Measurements from ENCODE around the gene IQGAP3. TPM values are rescaled to one million over a fixed set of nuclear protein-coding genes. Genes with fewer than 3 reads are reported as not detected.

IQGAP3 gene
- polyA plus RNA-seq, 1 of the 3 experiments (the other 2 are of a cell fraction) = 15.6 TPM

DNA sequence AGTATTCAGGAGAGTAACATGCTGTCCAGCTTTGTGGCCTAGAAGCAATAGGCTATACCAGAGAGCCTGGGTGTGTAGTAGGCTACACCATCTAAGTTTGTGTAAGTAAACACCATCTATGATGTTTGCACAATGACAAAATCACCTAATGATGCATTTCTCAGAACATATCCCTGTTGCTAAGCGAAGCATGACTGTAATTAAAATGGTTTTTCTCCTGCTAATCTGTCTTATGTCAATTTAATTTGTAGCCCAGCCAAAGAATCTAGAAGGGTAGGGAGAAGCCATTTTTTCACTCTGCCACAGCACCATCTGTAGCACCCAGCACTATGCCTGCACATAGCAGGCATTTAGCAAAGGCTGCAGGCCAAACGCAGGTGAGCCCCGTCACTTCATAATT lies 5.2 kb upstream of the IQGAP3 start:
- Histone ChIP-seq H2AFZ (ENCODE audit: low read depth) (no peak overlapping the region), H4K20me1 (ENCODE audit: insufficient read depth) (no peaks in the 10 kb centered on the region), H3K9ac (no peak overlapping the region), H3K27me3 (ENCODE audit: insufficient read depth) (no peaks in the 10 kb centered on the region), H3F3A (replicated peaks; ENCODE audit: insufficient read depth) (no peaks in the 10 kb centered on the region), H3K4me3 (ENCODE audit: low read depth in 2 of 2, low read length in 1 of 2) (no peak overlapping the region), H3K9me3 (no peaks in the 10 kb centered on the region), H3K9me2 (no peaks in the 10 kb centered on the region), H3K36me3 (replicated peaks in 1 of 2; ENCODE audit: control insufficient read depth in 1 of 2, insufficient read depth in 2 of 2, low read length in 1 of 2) (no peaks in the 10 kb centered on the region), H3K4me1 (ENCODE audit: control insufficient read depth in 1 of 2, insufficient read depth in 2 of 2, low read depth in 1 of 2, low read length in 1 of 2) (peaks cover 0 to 5% of the 10 kb centered on the region in 2 experiments; a peak in 1 of 4 replicates), H3K79me2 (ENCODE audit: insufficient read depth) (no peaks in the 10 kb centered on the region), H3K4me2 (no peak overlapping the region), H3K27ac (ENCODE audit: low read depth in 2 of 2, low read length in 1 of 2) (no peak overlapping the region)
- ChIA-PET CTCF (no interaction called here), POLR2A (no interaction called here)
- TF ChIP-seq RAD21 (IDR thresholded peaks at IDR 0.05; ENCODE audit: low read length) (no peak), EP300 (IDR thresholded peaks at IDR 0.05; ENCODE audit: borderline replicate concordance in 1 of 2, low read depth in 1 of 2, low read length in 1 of 2) (no peak), MXI1 (IDR thresholded peaks at IDR 0.05; ENCODE audit: low read depth, low read length) (no peak), SMC3 (IDR thresholded peaks at IDR 0.05; ENCODE audit: low read depth, low read length) (no peak), SIN3A (IDR thresholded peaks at IDR 0.05; ENCODE audit: borderline replicate concordance, low read depth, low read length) (no peak), YY1 (IDR thresholded peaks at IDR 0.05; ENCODE audit: low read depth) (no peak), MAX (IDR thresholded peaks at IDR 0.05; ENCODE audit: low read depth) (no peak), EZH2phosphoT487 (IDR thresholded peaks at IDR 0.05; ENCODE audit: borderline replicate concordance, low read depth) (no peak), RXRA (IDR thresholded peaks at IDR 0.05; ENCODE audit: borderline replicate concordance, low read depth) (no peak)
- TF ChIP-seq, protein P1, sequence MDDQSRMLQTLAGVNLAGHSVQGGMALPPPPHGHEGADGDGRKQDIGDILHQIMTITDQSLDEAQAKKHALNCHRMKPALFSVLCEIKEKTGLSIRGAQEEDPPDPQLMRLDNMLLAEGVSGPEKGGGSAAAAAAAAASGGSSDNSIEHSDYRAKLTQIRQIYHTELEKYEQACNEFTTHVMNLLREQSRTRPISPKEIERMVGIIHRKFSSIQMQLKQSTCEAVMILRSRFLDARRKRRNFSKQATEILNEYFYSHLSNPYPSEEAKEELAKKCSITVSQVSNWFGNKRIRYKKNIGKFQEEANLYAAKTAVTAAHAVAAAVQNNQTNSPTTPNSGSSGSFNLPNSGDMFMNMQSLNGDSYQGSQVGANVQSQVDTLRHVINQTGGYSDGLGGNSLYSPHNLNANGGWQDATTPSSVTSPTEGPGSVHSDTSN (IDR thresholded peaks at IDR 0.05) = no peak
- no peak for DNase-seq
- 96% methylated on average over 3 of the region's 3 CpGs for WGBS (ENCODE audit: low lambda C conversion rate)

- no peaks in the 10 kb centered on the region for H3K9me2 ChIP-seq
- no peaks in the 10 kb centered on the region for H3K36me3 ChIP-seq (replicated peaks in 1 of 2; ENCODE audit: control insufficient read depth in 1 of 2, insufficient read depth in 2 of 2, low read length in 1 of 2)
- H3K4me2 ChIP-seq = no peak overlapping the region
- TF ChIP-seq YY1 (IDR thresholded peaks at IDR 0.05; ENCODE audit: low read depth) (no peak), MXI1 (IDR thresholded peaks at IDR 0.05; ENCODE audit: low read depth, low read length) (no peak), CHD2 (IDR thresholded peaks at IDR 0.05; ENCODE audit: low read length, partially characterized antibody) (no peak), FOSL2 (IDR thresholded peaks at IDR 0.05; ENCODE audit: borderline replicate concordance, low read depth) (no peak), RXRA (IDR thresholded peaks at IDR 0.05; ENCODE audit: borderline replicate concordance, low read depth) (no peak), EP300 (IDR thresholded peaks at IDR 0.05; ENCODE audit: borderline replicate concordance in 1 of 2, low read depth in 1 of 2, low read length in 1 of 2) (no peak), RFX5 (IDR thresholded peaks at IDR 0.05; ENCODE audit: low read length) (no peak), SIN3A (IDR thresholded peaks at IDR 0.05; ENCODE audit: borderline replicate concordance, low read depth, low read length) (no peak)
- TF ChIP-seq, protein P1 (IDR thresholded peaks at IDR 0.05) = no peak
- H4K20me1 ChIP-seq (ENCODE audit: insufficient read depth) = peaks cover 4% of the 10 kb centered on the region; the same call in 1 of the 2 replicates
- no peak for DNase-seq
- peaks cover 31% of the 10 kb centered on the region for H3K79me2 ChIP-seq (ENCODE audit: insufficient read depth)
- H2AFZ ChIP-seq (ENCODE audit: low read depth) = no peak overlapping the region
- H3K4me3 ChIP-seq (ENCODE audit: low read depth in 2 of 2, low read length in 1 of 2) = no peak overlapping the region
- H3K9me3 ChIP-seq = no peaks in the 10 kb centered on the region
- H3K27me3 ChIP-seq (ENCODE audit: insufficient read depth) = no peaks in the 10 kb centered on the region
- 57% methylated on average over 2 of the region's 2 CpGs for WGBS (ENCODE audit: low lambda C conversion rate)
- CTCF ChIA-PET = interaction anchor here (1.0 to 2.8 kb wide), 6 partner anchors 11 to 85 kb away, joined by 3 to 9 read pairs (median 3); partner anchors contain the start of gene NAXE
- H3K4me1 ChIP-seq (ENCODE audit: control insufficient read depth in 1 of 2, insufficient read depth in 2 of 2, low read depth in 1 of 2, low read length in 1 of 2) = peaks cover 7 to 15% of the 10 kb centered on the region in 2 experiments; a peak in 3 of 4 replicates
- H3F3A ChIP-seq (replicated peaks; ENCODE audit: insufficient read depth) = peaks cover 9% of the 10 kb centered on the region
- no peak overlapping the region for H3K27ac ChIP-seq (ENCODE audit: low read depth in 2 of 2, low read length in 1 of 2)
- H3K9ac ChIP-seq = no peak overlapping the region
- POLR2A ChIA-PET = no interaction called here
Observed at GRCh38 chr1:156574039-156574633, 1.8 kb upstream of the IQGAP3 start.
